ENCODE data around the gene TUBB. TPM values are rescaled to one million over a fixed set of nuclear protein-coding genes. Genes with fewer than 3 reads are reported as not detected.

Gene TUBB
- total and polyA plus RNA-seq, 9 of the 15 experiments (the other 6 are each of a cell fraction or from before 2014, with no cell fraction given): 971 to 2,870 (median 1,478) TPM

- peak; percentile 41; the same call in 1 of the 2 replicates for TF ChIP-seq STAT5A (IDR thresholded peaks at IDR 0.05; ENCODE audit: borderline replicate concordance, low read length)
- TF ChIP-seq RFX1 (IDR thresholded peaks at IDR 0.05): no peak
- peak in 2 of 3 experiments; percentile 43 to 68 for TF ChIP-seq YY1 (IDR thresholded peaks at IDR 0.05; ENCODE audit: borderline replicate concordance in 1 of 3, control insufficient read depth in 1 of 3, extremely low read depth in 1 of 3, insufficient read depth in 3 of 3, insufficient read length in 1 of 3, insufficient replicate concordance in 2 of 3, low read depth in 1 of 3, low read length in 2 of 3)
- TF ChIP-seq TFE3 (CRISPR knock-in tag; IDR thresholded peaks at IDR 0.05): 0 out of 2 replicates have a peak, but pooled peaks have one; percentile 4
- no peak for TF ChIP-seq BACH1 (tag; IDR thresholded peaks at IDR 0.05)
- TF ChIP-seq TOE1 (IDR thresholded peaks at IDR 0.05; ENCODE audit: borderline replicate concordance): peak; percentile 83; the same call in 1 of the 2 replicates
- 0 out of 2 replicates have a peak, but pooled peaks have one; percentile 23 for TF ChIP-seq TOE1 (CRISPR knock-in tag; IDR thresholded peaks at IDR 0.05; ENCODE audit: borderline replicate concordance, low read depth)
- TF ChIP-seq ATF6 (CRISPR knock-in tag; IDR thresholded peaks at IDR 0.05): no peak
- TF ChIP-seq FOXK2 (conservative IDR thresholded peaks at IDR 0.05 in 1 of 2, IDR thresholded peaks at IDR 0.05 in 1 of 2; ENCODE audit: low read depth in 2 of 2): peak in 1 of 2 experiments; percentile 23; a peak in 1 of 4 replicates
- TF ChIP-seq SNRNP70 (optimal IDR thresholded peaks at IDR 0.05; ENCODE audit: low read depth, low read length): no peak
- TF ChIP-seq ATF3 (IDR thresholded peaks at IDR 0.05): peak; percentile 67
- TF ChIP-seq ATF3 (CRISPR knock-in tag; conservative IDR thresholded peaks at IDR 0.05): 0 out of 2 replicates have a peak, but pooled peaks have one; percentile 41
- TF ChIP-seq ZNF3 (CRISPR knock-in tag; IDR thresholded peaks at IDR 0.05): no peak
- no peak for TF ChIP-seq HDAC3 (IDR thresholded peaks at IDR 0.05; ENCODE audit: borderline replicate concordance, partially characterized antibody)
- 0 out of 2 replicates have a peak, but pooled peaks have one; percentile 3 for TF ChIP-seq CLOCK (CRISPR knock-in tag; IDR thresholded peaks at IDR 0.05; ENCODE audit: borderline replicate concordance)
- TF ChIP-seq E2F6 (IDR thresholded peaks at IDR 0.05; ENCODE audit: borderline replicate concordance in 1 of 2, extremely low read depth in 1 of 2, insufficient read depth in 1 of 2, insufficient read length in 1 of 2, low read depth in 1 of 2, low read length in 1 of 2, poor library complexity in 1 of 2, severe bottlenecking in 1 of 2): peak; percentile 70 to 87
These were observed 33.1 kb upstream of the TUBB start (continued) for GRCh38 chr6:30686908-30687658.

Measured in K562 (cell line).